CD4-positive, CD25-positive, alpha-beta regulatory T cell (primary cell): ENCODE measurements around the gene FSTL4. TPM values are rescaled to one million over a fixed set of nuclear protein-coding genes. Genes with fewer than 3 reads are reported as not detected.

ENCODE experiments used
- ATAC-seq, 2 donors: fragments of 150-1000 bp; cut with Tn5 transposase; one replicate each; pipeline ENCODE4 v1.10.0; 2021; ENCODE audit warnings: low read depth in 2 of 2, moderate number of reproducible peaks in 2 of 2, moderate library complexity in 1 of 2
- DNase-seq, 3 donors: peaks; one replicate each; pipeline versions ENCODE4 v3.0.0 to v3.0.0-alpha.2; 2012 to 2022; ENCODE audit warnings: mixed read lengths in 1 of 3
- H3K27ac ChIP-seq: one replicate; pipeline ENCODE4 v1.7.0; 2013; ENCODE audit warnings: mild to moderate bottlenecking, low read length; ENCODE audit not compliant: insufficient read depth, poor library complexity, severe bottlenecking
- H3K27me3 ChIP-seq: one replicate; pipeline ENCODE4 v1.7.0; 2013; ENCODE audit warnings: low read length; ENCODE audit not compliant: control insufficient read depth, insufficient read depth
- H3K36me3 ChIP-seq: one replicate; pipeline ENCODE4 v1.7.0; 2013; ENCODE audit warnings: mild to moderate bottlenecking, low read length, moderate library complexity; ENCODE audit not compliant: control insufficient read depth, insufficient read depth
- H3K4me1 ChIP-seq: 2 replicates; pipeline ENCODE4 v1.7.0; 2013; ENCODE audit warnings: mild to moderate bottlenecking, low read length; ENCODE audit not compliant: insufficient read depth, control insufficient read depth, poor library complexity, severe bottlenecking
- H3K4me3 ChIP-seq: one replicate; pipeline ENCODE4 v1.7.0; 2013; ENCODE audit warnings: low read depth, mild to moderate bottlenecking, low read length, moderate library complexity
- H3K9me3 ChIP-seq, 2 experiments: 1 replicate in 1 of 2; 2 replicates in 1 of 2; pipeline ENCODE4 v1.7.0; 2013; ENCODE audit warnings: low read length in 2 of 2, mild to moderate bottlenecking in 1 of 2, moderate library complexity in 1 of 2; ENCODE audit not compliant: control insufficient read depth in 2 of 2
- H3K27ac Mint-ChIP-seq, 3 donors: one replicate each; pipeline ENCODE4 v1.8.0; 2020 to 2022; ENCODE audit warnings: mild to moderate bottlenecking in 3 of 3, mixed read lengths in 3 of 3, moderate library complexity in 2 of 3
- H3K27me3 Mint-ChIP-seq: one replicate; pipeline ENCODE4 v1.8.0; 2022; ENCODE audit warnings: mild to moderate bottlenecking, mixed read lengths
- H3K36me3 Mint-ChIP-seq: one replicate; pipeline ENCODE4 v1.8.0; 2020; ENCODE audit warnings: mixed read lengths
- H3K4me1 Mint-ChIP-seq, 4 donors: one replicate each; pipeline ENCODE4 v1.8.0; 2020 to 2022; ENCODE audit warnings: mixed read lengths in 4 of 4, mild to moderate bottlenecking in 1 of 4
- H3K4me3 Mint-ChIP-seq, 4 donors: one replicate each; pipeline ENCODE4 v1.8.0; 2020 to 2022; ENCODE audit warnings: mild to moderate bottlenecking in 4 of 4, mixed read lengths in 4 of 4, moderate library complexity in 3 of 4
- H3K9me3 Mint-ChIP-seq, 7 donors: one replicate each; pipeline ENCODE4 v1.8.0; 2020 to 2022; ENCODE audit warnings: mixed read lengths in 7 of 7, mild to moderate bottlenecking in 3 of 7, moderate library complexity in 2 of 7
- polyA plus RNA-seq, 4 donors: library from polyadenylated mRNA; unstranded; fragments of 300-500 nt; fragmentation: Illumina TruSeq; gene quantifications; one replicate each; pipeline ENCODE4 v1.2.3, GENCODE V29; 2021
- total RNA-seq: library from RNA; stranded (reverse); gene quantifications from one replicate; pipeline ENCODE4 v1.2.3, GENCODE V29; 2022

Gene FSTL4
- total and polyA plus RNA-seq, 5 donors from 2014 or later, result 0.57 TPM; not detected in 4

- Histone ChIP-seq H3K4me1 (no peaks in the 10 kb centered on the region), H3K36me3 (no peaks in the 10 kb centered on the region), H3K4me3 (no peak overlapping the region), H3K27ac (no peak overlapping the region), H3K27me3 (peaks cover 2% of the 10 kb centered on the region), H3K9me3 (no peaks in the 10 kb centered on the region)
- Mint-ChIP-seq H3K4me3 (no peak overlapping the region), H3K36me3 (no peaks in the 10 kb centered on the region), H3K27me3 (peaks cover 16% of the 10 kb centered on the region), H3K4me1 (no peaks in the 10 kb centered on the region), H3K9me3 (peaks cover 0 to 2% (median 0%) of the 10 kb centered on the region in 7 donors), H3K27ac (no peak overlapping the region)
- DNase-seq (no peak), ATAC-seq (no peak)
Measured at GRCh38 chr5:133523961-133524586, 88.3 kb downstream of the FSTL4 start.

DNA sequence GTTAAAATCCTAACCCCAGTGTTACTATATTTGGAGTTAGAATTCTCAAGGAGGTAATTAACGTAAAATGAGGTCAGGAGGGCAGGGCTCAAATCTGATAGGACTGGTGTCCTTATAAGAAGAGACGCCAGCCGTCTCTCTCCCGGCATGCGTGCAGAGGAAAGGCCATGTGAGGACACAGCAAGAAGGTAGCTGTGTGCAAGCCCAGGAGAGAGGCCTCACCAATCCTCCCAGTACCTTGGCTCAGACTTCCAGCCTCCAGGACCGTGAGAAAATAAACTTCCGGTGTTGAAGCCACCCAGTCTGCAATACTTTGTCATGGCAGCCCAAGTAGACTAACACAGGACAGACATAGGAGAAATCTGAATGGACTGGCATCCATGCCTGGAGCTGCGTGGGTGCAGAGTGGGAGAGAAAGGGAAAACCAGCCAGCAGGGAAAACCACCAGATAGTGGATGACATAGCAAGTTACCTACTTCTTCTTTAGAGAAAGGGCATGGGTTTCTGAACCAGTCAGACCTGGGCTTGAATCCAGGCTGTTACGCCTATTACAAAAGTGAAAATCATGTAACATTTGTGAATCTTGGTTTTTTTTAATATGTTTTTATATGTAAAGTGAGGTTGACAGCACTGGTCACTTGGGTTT is 89.2 kb downstream of the FSTL4 start:
- Histone ChIP-seq H3K27ac (no peak overlapping the region), H3K9me3 (no peaks in the 10 kb centered on the region), H3K27me3 (peaks cover 2% of the 10 kb centered on the region), H3K4me1 (no peaks in the 10 kb centered on the region), H3K4me3 (no peak overlapping the region), H3K36me3 (no peaks in the 10 kb centered on the region)
- ATAC-seq, result no peak
- H3K4me3 Mint-ChIP-seq, result no peak overlapping the region
- DNase-seq, result no peak
- no peaks in the 10 kb centered on the region for H3K4me1 Mint-ChIP-seq
- H3K36me3 Mint-ChIP-seq, result no peaks in the 10 kb centered on the region
- peaks cover 0 to 2% (median 0%) of the 10 kb centered on the region in 7 donors for H3K9me3 Mint-ChIP-seq
- no peak overlapping the region for H3K27ac Mint-ChIP-seq
- H3K27me3 Mint-ChIP-seq, result peaks cover 16% of the 10 kb centered on the region

DNA sequence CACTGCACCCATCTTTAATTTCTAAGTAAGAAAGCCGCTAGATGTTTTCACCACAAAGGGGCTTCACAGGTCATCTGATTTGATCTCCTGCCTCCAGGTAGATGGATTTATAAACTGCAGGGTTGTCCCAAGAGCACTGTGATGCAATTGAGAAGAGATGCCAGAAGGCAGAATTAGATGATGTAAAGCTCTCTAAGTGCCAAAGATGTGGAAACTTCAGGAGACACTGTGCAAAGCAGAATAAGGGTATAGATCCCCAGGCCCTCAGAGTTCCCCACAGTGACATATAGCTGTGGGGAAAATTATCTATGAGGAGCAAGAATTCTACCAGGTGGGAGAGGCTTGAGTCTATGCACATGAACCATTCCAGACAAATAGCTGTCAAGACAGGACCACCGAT is 90.5 kb downstream of the FSTL4 start:
- Mint-ChIP-seq H3K4me3 (no peak overlapping the region), H3K9me3 (peaks cover 0 to 2% (median 0%) of the 10 kb centered on the region in 7 donors), H3K27ac (no peak overlapping the region), H3K27me3 (peaks cover 16% of the 10 kb centered on the region), H3K36me3 (no peaks in the 10 kb centered on the region), H3K4me1 (no peaks in the 10 kb centered on the region)
- Histone ChIP-seq H3K27ac (no peak overlapping the region), H3K4me1 (no peaks in the 10 kb centered on the region), H3K36me3 (no peaks in the 10 kb centered on the region), H3K4me3 (no peak overlapping the region), H3K9me3 (no peaks in the 10 kb centered on the region), H3K27me3 (peaks cover 2% of the 10 kb centered on the region)
- no peak for ATAC-seq
- DNase-seq, result no peak

GRCh38 chr5:133520991-133521706 is 91.2 kb downstream of the FSTL4 start:
- Histone ChIP-seq H3K4me3 (no peak overlapping the region), H3K27me3 (peaks cover 2% of the 10 kb centered on the region), H3K4me1 (no peaks in the 10 kb centered on the region), H3K27ac (no peak overlapping the region), H3K36me3 (no peaks in the 10 kb centered on the region), H3K9me3 (no peaks in the 10 kb centered on the region)
- H3K27ac Mint-ChIP-seq, result no peak overlapping the region
- peaks cover 16% of the 10 kb centered on the region for H3K27me3 Mint-ChIP-seq
- DNase-seq (no peak), ATAC-seq (no peak)
- peaks cover 0 to 2% (median 0%) of the 10 kb centered on the region in 7 donors for H3K9me3 Mint-ChIP-seq
- no peaks in the 10 kb centered on the region for H3K4me1 Mint-ChIP-seq
- no peaks in the 10 kb centered on the region for H3K36me3 Mint-ChIP-seq
- no peak overlapping the region for H3K4me3 Mint-ChIP-seq

DNA sequence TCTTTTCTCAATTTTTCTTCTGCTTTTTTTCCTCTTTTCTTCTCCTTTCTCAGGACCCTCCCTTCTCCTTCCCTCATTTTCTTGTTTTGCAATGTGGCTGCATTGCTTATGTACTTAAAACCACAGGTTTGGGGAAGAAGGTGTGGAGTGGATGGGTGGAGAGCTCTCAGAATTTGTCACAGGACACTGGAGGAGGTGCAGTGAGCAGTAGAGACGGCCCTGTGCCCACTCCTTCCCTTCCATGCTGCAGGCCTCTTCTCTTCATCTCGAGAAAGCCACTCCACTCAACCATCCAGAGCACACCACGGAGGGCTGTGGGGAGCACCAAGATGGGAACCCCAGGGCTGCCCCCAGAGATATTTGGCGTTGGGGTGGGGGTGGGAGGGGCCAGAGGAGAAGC is 92.3 kb downstream of the FSTL4 start:
- Histone ChIP-seq H3K4me1 (no peaks in the 10 kb centered on the region), H3K27me3 (peaks cover 2% of the 10 kb centered on the region), H3K36me3 (no peaks in the 10 kb centered on the region), H3K4me3 (no peak overlapping the region), H3K9me3 (no peaks in the 10 kb centered on the region), H3K27ac (no peak overlapping the region)
- no peak overlapping the region for H3K27ac Mint-ChIP-seq
- H3K36me3 Mint-ChIP-seq, result no peaks in the 10 kb centered on the region
- H3K4me1 Mint-ChIP-seq, result no peaks in the 10 kb centered on the region
- H3K27me3 Mint-ChIP-seq, result peaks cover 19% of the 10 kb centered on the region
- no peak overlapping the region for H3K4me3 Mint-ChIP-seq
- H3K9me3 Mint-ChIP-seq, result peaks cover 0 to 2% (median 0%) of the 10 kb centered on the region in 7 donors
- ATAC-seq (no peak), DNase-seq (no peak)

DNA sequence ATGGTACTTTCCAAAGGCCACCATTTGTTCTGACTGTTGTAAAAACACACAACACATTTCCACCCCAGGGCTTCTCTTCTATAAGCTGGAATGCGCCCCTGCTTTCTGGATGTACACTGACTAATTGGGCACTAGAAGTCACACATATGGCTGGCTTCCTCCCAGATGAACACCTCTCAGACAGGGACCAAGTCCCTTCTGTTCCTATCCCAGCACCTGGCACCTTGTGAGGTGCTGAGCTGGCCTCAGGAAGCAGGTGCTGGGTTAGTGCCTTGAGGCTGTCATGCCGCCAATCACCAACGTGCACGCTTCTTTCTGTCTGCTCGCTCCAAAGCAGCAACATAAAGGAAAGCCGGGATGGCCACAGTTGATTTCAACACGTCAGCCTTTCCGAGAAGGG is 93.2 kb downstream of the FSTL4 start:
- ATAC-seq, result no peak
- Mint-ChIP-seq H3K27ac (no peak overlapping the region), H3K27me3 (peaks cover 18% of the 10 kb centered on the region), H3K9me3 (peaks cover 0 to 3% (median 0%) of the 10 kb centered on the region in 7 donors), H3K36me3 (no peaks in the 10 kb centered on the region), H3K4me1 (no peaks in the 10 kb centered on the region), H3K4me3 (no peak overlapping the region)
- Histone ChIP-seq H3K27me3 (peaks cover 2% of the 10 kb centered on the region), H3K27ac (no peak overlapping the region), H3K36me3 (no peaks in the 10 kb centered on the region), H3K4me3 (no peak overlapping the region), H3K9me3 (no peaks in the 10 kb centered on the region), H3K4me1 (no peaks in the 10 kb centered on the region)
- no peak for DNase-seq

DNA sequence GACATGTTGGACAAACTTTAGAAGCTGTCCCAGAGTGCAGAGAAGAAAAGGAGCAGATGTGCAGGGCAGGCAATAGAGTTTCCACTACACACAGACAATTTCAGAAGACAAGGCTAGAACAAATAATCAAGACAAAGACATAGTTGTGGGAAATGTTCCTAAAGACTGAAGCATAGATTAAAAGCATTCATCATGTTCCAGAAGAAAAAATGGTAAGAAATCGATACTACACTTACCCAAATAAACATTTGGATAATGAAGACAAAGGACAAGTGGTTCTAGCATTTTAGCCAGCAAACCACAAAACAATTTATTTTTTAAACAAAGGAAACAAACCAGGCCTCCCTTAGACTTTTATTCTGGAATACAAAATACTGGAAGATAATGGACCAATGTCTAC is 97.9 kb downstream of the FSTL4 start:
- Histone ChIP-seq H3K9me3 (no peaks in the 10 kb centered on the region), H3K27ac (no peak overlapping the region), H3K4me1 (no peaks in the 10 kb centered on the region), H3K36me3 (no peaks in the 10 kb centered on the region), H3K27me3 (no peaks in the 10 kb centered on the region), H3K4me3 (no peak overlapping the region)
- no peaks in the 10 kb centered on the region for H3K36me3 Mint-ChIP-seq
- no peak overlapping the region for H3K27ac Mint-ChIP-seq
- H3K4me3 Mint-ChIP-seq, result no peak overlapping the region
- H3K4me1 Mint-ChIP-seq, result no peaks in the 10 kb centered on the region
- no peak for DNase-seq
- ATAC-seq, result no peak
- H3K27me3 Mint-ChIP-seq, result peaks cover 13% of the 10 kb centered on the region
- H3K9me3 Mint-ChIP-seq, result peaks cover 0 to 5% (median 0%) of the 10 kb centered on the region in 7 donors
